HEK293 (cell line): Measurements from ENCODE around the gene ABI3BP.

Source experiments
- CTCF ChIA-PET: fragments of 350-600 bp; formaldehyde crosslinking; extraction: SDS; loops from one replicate; lab custom pipeline; 2021; ENCODE audit warnings: antibody characterized with exemption; lab: Yijun Ruan, JAX
- POLR2A ChIA-PET: fragments of 300-600 bp; formaldehyde crosslinking; extraction: SDS; loops from one replicate; lab custom pipeline; 2020; ENCODE audit warnings: antibody characterized with exemption, inconsistent platforms; lab: Yijun Ruan, JAX
- H3K27ac ChIP-seq: fragments of 200-500 bp; sonication (Bioruptor generic); 2 replicates; pipeline ENCODE4 v1.5.1; 2014; ENCODE audit warnings: low read depth, low read length, control low read depth, inconsistent platforms; ENCODE audit errors: extremely low read depth
- H3K36me3 ChIP-seq, 2 experiments: fragments of 200-500 bp in 1 of 2; sonication (Bioruptor generic) in 1 of 2; 1 replicate in 1 of 2; 2 replicates in 1 of 2; pipeline ENCODE4 v1.5.1; 2014 to 2017; ENCODE audit warnings: inconsistent platforms in 2 of 2, low read length in 2 of 2; ENCODE audit not compliant: control insufficient read depth in 2 of 2, insufficient read depth in 1 of 2
- H3K4me1 ChIP-seq: fragments of 200-500 bp; sonication (Bioruptor generic); 2 replicates; pipeline ENCODE4 v1.5.1; 2014; ENCODE audit warnings: mild to moderate bottlenecking, low read length, inconsistent platforms; ENCODE audit not compliant: control insufficient read depth, insufficient read depth
- H3K4me3 ChIP-seq: 2 replicates; pipeline ENCODE4 v1.5.1; 2011; ENCODE audit warnings: low read depth, mild to moderate bottlenecking, control low read depth, low read length, moderate library complexity
- H3K9me3 ChIP-seq: fragments of 200-500 bp; sonication (Bioruptor generic); 2 replicates; pipeline ENCODE4 v1.5.1; 2014; ENCODE audit warnings: low read depth, low read length, inconsistent platforms; ENCODE audit not compliant: control insufficient read depth, insufficient read depth
- KLF1 ChIP-seq: fragments of 450-650 bp; formaldehyde crosslinking; IDR thresholded peaks from 2 replicates; pipeline ENCODE4 v1.5.1; 2016; ENCODE audit warnings: missing biosample characterization, missing genetic modification characterization
- KLF10 ChIP-seq: fragments of 450-650 bp; IDR thresholded peaks from 2 replicates; pipeline ENCODE4 v1.5.1; 2018; ENCODE audit warnings: missing biosample characterization, mild to moderate bottlenecking, missing genetic modification characterization
- ZNF132 ChIP-seq: fragments of 450-650 bp; formaldehyde crosslinking; IDR thresholded peaks from 2 replicates; pipeline ENCODE4 v1.5.1; 2017; ENCODE audit warnings: missing biosample characterization, missing genetic modification characterization, borderline replicate concordance
- ZNF19 ChIP-seq: fragments of 450-650 bp; formaldehyde crosslinking; IDR thresholded peaks from 2 replicates; pipeline ENCODE4; 2016; ENCODE audit warnings: missing biosample characterization, missing genetic modification characterization, low read depth
- ZNF23 ChIP-seq: fragments of 450-650 bp; formaldehyde crosslinking; IDR thresholded peaks from 2 replicates; pipeline ENCODE4 v1.5.1; 2016; ENCODE audit warnings: missing biosample characterization, missing genetic modification characterization, borderline replicate concordance
- ZNF274 ChIP-seq, 2 experiments: fragments of 200-500 bp in 1 of 2; fragments of 450-650 bp in 1 of 2; sonication (Bioruptor generic) in 1 of 2; formaldehyde crosslinking in 1 of 2; IDR thresholded peaks; 2 replicates each; pipeline versions ENCODE4 v1.5.1 to v1.6.1; 2014 to 2016; ENCODE audit warnings: borderline replicate concordance in 1 of 2, inconsistent platforms in 1 of 2, low read length in 1 of 2, missing biosample characterization in 1 of 2, missing genetic modification characterization in 1 of 2
- ZNF311 ChIP-seq: fragments of 450-650 bp; formaldehyde crosslinking; IDR thresholded peaks from 2 replicates; pipeline ENCODE4 v1.5.1; 2017; ENCODE audit warnings: missing biosample characterization, missing genetic modification characterization, borderline replicate concordance
- ZNF335 ChIP-seq: fragments of 450-650 bp; formaldehyde crosslinking; conservative IDR thresholded peaks from 2 replicates; pipeline ENCODE4 v1.5.1; 2016; ENCODE audit warnings: missing biosample characterization, missing genetic modification characterization
- ZNF350 ChIP-seq: fragments of 450-650 bp; formaldehyde crosslinking; IDR thresholded peaks from 2 replicates; pipeline ENCODE4 v1.5.0; 2017; ENCODE audit warnings: missing biosample characterization, mild to moderate bottlenecking, missing genetic modification characterization
- ZNF354C ChIP-seq: fragments of 450-650 bp; formaldehyde crosslinking; IDR thresholded peaks from 2 replicates; pipeline ENCODE4 v1.5.1; 2016; ENCODE audit warnings: missing biosample characterization, missing genetic modification characterization, low read depth, borderline replicate concordance
- ZNF610 ChIP-seq: fragments of 450-650 bp; formaldehyde crosslinking; IDR thresholded peaks from 2 replicates; pipeline ENCODE4 v1.5.1; 2016; ENCODE audit warnings: missing biosample characterization, missing genetic modification characterization, borderline replicate concordance
- ZNF624 ChIP-seq: fragments of 450-650 bp; formaldehyde crosslinking; IDR thresholded peaks from 2 replicates; pipeline ENCODE4 v1.5.1; 2017; ENCODE audit warnings: missing biosample characterization, missing genetic modification characterization
- ZNF837 ChIP-seq: fragments of 450-650 bp; formaldehyde crosslinking; IDR thresholded peaks from 2 replicates; pipeline ENCODE4 v1.5.1; 2016; ENCODE audit warnings: missing biosample characterization, missing genetic modification characterization
- ZSCAN16 ChIP-seq: fragments of 450-650 bp; formaldehyde crosslinking; IDR thresholded peaks from 2 replicates; pipeline ENCODE4 v1.5.1; 2016; ENCODE audit warnings: missing biosample characterization, missing genetic modification characterization
- TF ChIP-seq, protein P1 (sequence below): fragments of 450-650 bp; formaldehyde crosslinking; IDR thresholded peaks from 2 replicates; pipeline ENCODE4 v1.5.1; 2017; ENCODE audit warnings: missing biosample characterization, missing genetic modification characterization
- TF ChIP-seq, protein P2 (sequence below): fragments of 450-650 bp; formaldehyde crosslinking; IDR thresholded peaks from 2 replicates; pipeline ENCODE4 v1.5.1; 2017; ENCODE audit warnings: missing biosample characterization, missing genetic modification characterization
- TF ChIP-seq, protein P3 (sequence below): fragments of 450-650 bp; IDR thresholded peaks from 2 replicates; pipeline ENCODE4 v1.5.1; 2018; ENCODE audit warnings: missing biosample characterization, mild to moderate bottlenecking, missing genetic modification characterization
- TF ChIP-seq, protein P4 (sequence below): fragments of 450-650 bp; formaldehyde crosslinking; IDR thresholded peaks from 2 replicates; pipeline ENCODE4 v1.5.1; 2017; ENCODE audit warnings: missing biosample characterization, missing genetic modification characterization
- TF ChIP-seq, protein P5 (sequence below): fragments of 450-650 bp; formaldehyde crosslinking; IDR thresholded peaks from 2 replicates; pipeline ENCODE4 v1.5.1; 2016; ENCODE audit warnings: missing biosample characterization, missing genetic modification characterization, borderline replicate concordance

The ABI3BP gene

DNA sequence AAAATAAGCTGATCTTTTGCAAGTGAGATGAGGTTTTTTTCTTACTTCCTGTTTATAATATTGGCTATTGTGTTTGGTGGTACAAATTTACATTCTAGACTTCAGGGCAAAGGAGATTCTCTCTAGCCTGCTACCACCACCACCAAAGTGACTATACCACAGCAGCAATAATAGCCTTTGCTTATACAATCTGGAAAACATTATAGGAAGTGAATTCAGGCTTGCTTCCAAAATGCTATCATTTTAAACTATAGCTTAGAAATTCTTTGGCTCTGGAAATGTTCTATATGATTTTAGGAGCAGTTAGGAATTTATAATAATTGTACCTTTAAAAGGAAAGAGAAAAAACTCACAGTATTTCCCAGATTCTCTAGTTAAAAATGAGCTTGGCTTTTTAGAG is 189.5 kb downstream of the ABI3BP start:
- Histone ChIP-seq H3K4me1 (no peaks in the 10 kb centered on the region), H3K36me3 (no peaks in the 10 kb centered on the region), H3K27ac (no peak overlapping the region), H3K9me3 (no peaks in the 10 kb centered on the region), H3K4me3 (no peak overlapping the region)
- ChIA-PET CTCF (no interaction called here), POLR2A (no interaction called here)
- TF ChIP-seq ZNF354C (tag by site-specific recombination) (no peak), ZNF624 (tag by site-specific recombination) (no peak), ZNF837 (tag by site-specific recombination) (no peak), KLF10 (tag by site-specific recombination) (no peak), ZNF610 (tag by site-specific recombination) (no peak), ZNF335 (tag by site-specific recombination) (no peak), ZNF311 (tag by site-specific recombination) (no peak), ZNF23 (tag by site-specific recombination) (no peak), ZNF132 (tag by site-specific recombination) (no peak), ZNF350 (tag by site-specific recombination) (no peak), ZSCAN16 (tag by site-specific recombination) (no peak), ZNF274 (IDR thresholded peaks at IDR 0.05; ENCODE audit: low read length) (no peak), ZNF274 (tag by site-specific recombination; IDR thresholded peaks at IDR 0.05; ENCODE audit: borderline replicate concordance) (no peak), ZNF19 (no peak), KLF1 (tag by site-specific recombination) (no peak)
- TF ChIP-seq, protein P1, sequence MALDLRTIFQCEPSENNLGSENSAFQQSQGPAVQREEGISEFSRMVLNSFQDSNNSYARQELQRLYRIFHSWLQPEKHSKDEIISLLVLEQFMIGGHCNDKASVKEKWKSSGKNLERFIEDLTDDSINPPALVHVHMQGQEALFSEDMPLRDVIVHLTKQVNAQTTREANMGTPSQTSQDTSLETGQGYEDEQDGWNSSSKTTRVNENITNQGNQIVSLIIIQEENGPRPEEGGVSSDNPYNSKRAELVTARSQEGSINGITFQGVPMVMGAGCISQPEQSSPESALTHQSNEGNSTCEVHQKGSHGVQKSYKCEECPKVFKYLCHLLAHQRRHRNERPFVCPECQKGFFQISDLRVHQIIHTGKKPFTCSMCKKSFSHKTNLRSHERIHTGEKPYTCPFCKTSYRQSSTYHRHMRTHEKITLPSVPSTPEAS: no peak
- TF ChIP-seq, protein P2, sequence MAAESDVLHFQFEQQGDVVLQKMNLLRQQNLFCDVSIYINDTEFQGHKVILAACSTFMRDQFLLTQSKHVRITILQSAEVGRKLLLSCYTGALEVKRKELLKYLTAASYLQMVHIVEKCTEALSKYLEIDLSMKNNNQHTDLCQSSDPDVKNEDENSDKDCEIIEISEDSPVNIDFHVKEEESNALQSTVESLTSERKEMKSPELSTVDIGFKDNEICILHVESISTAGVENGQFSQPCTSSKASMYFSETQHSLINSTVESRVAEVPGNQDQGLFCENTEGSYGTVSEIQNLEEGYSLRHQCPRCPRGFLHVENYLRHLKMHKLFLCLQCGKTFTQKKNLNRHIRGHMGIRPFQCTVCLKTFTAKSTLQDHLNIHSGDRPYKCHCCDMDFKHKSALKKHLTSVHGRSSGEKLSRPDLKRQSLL (tag by site-specific recombination): no peak
- TF ChIP-seq, protein P3, sequence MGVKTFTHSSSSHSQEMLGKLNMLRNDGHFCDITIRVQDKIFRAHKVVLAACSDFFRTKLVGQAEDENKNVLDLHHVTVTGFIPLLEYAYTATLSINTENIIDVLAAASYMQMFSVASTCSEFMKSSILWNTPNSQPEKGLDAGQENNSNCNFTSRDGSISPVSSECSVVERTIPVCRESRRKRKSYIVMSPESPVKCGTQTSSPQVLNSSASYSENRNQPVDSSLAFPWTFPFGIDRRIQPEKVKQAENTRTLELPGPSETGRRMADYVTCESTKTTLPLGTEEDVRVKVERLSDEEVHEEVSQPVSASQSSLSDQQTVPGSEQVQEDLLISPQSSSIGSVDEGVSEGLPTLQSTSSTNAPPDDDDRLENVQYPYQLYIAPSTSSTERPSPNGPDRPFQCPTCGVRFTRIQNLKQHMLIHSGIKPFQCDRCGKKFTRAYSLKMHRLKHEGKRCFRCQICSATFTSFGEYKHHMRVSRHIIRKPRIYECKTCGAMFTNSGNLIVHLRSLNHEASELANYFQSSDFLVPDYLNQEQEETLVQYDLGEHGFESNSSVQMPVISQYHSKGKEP (tag by site-specific recombination): no peak
- TF ChIP-seq, protein P4, sequence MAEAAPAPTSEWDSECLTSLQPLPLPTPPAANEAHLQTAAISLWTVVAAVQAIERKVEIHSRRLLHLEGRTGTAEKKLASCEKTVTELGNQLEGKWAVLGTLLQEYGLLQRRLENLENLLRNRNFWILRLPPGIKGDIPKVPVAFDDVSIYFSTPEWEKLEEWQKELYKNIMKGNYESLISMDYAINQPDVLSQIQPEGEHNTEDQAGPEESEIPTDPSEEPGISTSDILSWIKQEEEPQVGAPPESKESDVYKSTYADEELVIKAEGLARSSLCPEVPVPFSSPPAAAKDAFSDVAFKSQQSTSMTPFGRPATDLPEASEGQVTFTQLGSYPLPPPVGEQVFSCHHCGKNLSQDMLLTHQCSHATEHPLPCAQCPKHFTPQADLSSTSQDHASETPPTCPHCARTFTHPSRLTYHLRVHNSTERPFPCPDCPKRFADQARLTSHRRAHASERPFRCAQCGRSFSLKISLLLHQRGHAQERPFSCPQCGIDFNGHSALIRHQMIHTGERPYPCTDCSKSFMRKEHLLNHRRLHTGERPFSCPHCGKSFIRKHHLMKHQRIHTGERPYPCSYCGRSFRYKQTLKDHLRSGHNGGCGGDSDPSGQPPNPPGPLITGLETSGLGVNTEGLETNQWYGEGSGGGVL (tag by site-specific recombination): no peak
- TF ChIP-seq, protein P5, sequence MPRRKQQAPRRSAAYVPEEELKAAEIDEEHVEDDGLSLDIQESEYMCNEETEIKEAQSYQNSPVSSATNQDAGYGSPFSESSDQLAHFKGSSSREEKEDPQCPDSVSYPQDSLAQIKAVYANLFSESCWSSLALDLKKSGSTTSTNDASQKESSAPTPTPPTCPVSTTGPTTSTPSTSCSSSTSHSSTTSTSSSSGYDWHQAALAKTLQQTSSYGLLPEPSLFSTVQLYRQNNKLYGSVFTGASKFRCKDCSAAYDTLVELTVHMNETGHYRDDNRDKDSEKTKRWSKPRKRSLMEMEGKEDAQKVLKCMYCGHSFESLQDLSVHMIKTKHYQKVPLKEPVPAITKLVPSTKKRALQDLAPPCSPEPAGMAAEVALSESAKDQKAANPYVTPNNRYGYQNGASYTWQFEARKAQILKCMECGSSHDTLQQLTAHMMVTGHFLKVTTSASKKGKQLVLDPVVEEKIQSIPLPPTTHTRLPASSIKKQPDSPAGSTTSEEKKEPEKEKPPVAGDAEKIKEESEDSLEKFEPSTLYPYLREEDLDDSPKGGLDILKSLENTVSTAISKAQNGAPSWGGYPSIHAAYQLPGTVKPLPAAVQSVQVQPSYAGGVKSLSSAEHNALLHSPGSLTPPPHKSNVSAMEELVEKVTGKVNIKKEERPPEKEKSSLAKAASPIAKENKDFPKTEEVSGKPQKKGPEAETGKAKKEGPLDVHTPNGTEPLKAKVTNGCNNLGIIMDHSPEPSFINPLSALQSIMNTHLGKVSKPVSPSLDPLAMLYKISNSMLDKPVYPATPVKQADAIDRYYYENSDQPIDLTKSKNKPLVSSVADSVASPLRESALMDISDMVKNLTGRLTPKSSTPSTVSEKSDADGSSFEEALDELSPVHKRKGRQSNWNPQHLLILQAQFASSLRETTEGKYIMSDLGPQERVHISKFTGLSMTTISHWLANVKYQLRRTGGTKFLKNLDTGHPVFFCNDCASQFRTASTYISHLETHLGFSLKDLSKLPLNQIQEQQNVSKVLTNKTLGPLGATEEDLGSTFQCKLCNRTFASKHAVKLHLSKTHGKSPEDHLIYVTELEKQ (tag by site-specific recombination): no peak
